OCI-LY3 (cell line): ENCODE data around the gene TMEM132D.

Source experiments
- EZH2phosphoT487 ChIP-seq: fragments of 200-600 bp; shearing (Covaris generic); IDR thresholded peaks from 2 replicates; pipeline ENCODE4 v1.6.1; 2018; ENCODE audit warnings: antibody characterized with exemption, mixed run types, low read depth
- TF ChIP-seq, protein P1 (sequence below): fragments of 200-600, 300-600 bp; sonication (generic); IDR thresholded peaks from 2 replicates; pipeline ENCODE4 v1.5.1; 2014; ENCODE audit warnings: antibody characterized with exemption, low read length, low read depth

DNA sequence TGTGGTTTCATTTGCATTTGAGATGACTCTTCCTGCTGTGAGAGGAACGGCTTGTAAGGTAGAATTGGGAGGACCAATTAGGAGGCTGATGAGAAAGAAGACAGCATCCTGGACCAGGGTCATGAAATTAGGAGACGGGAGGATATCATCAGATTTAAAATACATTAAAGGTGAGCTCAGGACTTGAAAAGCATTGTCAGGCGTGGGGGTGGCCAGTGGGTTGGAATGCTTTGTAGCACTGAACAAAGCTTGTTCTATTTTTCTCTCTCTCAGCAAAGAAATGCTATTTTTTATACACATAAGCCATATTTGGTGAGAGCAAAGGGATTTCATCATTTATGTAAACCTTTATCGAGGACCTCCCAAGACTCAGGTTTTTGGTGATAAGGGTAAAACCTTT is 157.5 kb downstream of the TMEM132D start:
- TF ChIP-seq, protein P1, sequence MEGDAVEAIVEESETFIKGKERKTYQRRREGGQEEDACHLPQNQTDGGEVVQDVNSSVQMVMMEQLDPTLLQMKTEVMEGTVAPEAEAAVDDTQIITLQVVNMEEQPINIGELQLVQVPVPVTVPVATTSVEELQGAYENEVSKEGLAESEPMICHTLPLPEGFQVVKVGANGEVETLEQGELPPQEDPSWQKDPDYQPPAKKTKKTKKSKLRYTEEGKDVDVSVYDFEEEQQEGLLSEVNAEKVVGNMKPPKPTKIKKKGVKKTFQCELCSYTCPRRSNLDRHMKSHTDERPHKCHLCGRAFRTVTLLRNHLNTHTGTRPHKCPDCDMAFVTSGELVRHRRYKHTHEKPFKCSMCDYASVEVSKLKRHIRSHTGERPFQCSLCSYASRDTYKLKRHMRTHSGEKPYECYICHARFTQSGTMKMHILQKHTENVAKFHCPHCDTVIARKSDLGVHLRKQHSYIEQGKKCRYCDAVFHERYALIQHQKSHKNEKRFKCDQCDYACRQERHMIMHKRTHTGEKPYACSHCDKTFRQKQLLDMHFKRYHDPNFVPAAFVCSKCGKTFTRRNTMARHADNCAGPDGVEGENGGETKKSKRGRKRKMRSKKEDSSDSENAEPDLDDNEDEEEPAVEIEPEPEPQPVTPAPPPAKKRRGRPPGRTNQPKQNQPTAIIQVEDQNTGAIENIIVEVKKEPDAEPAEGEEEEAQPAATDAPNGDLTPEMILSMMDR: no peak
- no peak for TF ChIP-seq EZH2phosphoT487
